Hepatocyte (in vitro differentiated cells): ENCODE results near the gene MAGEB17.

Experiments
- CTCF ChIP-seq: fragments of 200-600 bp; sonication (generic); IDR thresholded peaks from 2 replicates; pipeline ENCODE4 v1.5.1; 2016; ENCODE audit warnings: antibody characterized with exemption, mild to moderate bottlenecking; ENCODE audit not compliant: poor library complexity
- EZH2 ChIP-seq: fragments of 200-600 bp; sonication (generic); IDR thresholded peaks from 2 replicates; pipeline ENCODE4 v1.6.1; 2016; ENCODE audit warnings: antibody characterized with exemption, mild to moderate bottlenecking, borderline replicate concordance

GRCh38 chrX:16202943-16203342 lies 35.7 kb downstream of the MAGEB17 start:
- no peak for TF ChIP-seq CTCF
- TF ChIP-seq EZH2 = no peak
